ENCODE results near the gene KIAA0408. TPM values are rescaled to one million over a fixed set of nuclear protein-coding genes. Genes with fewer than 3 reads are reported as not detected.

The KIAA0408 gene
- total RNA-seq, 2 donors from 2014 or later, result 1.5 to 6.3 TPM

GRCh38 chr6:127453845-127454619 lies 5.2 kb downstream of the KIAA0408 start:
- no peaks in the 10 kb centered on the region for H3K4me1 ChIP-seq (replicated peaks)
- H3K27ac ChIP-seq, result no peak overlapping the region
- H3K9me3 ChIP-seq, result no peaks in the 10 kb centered on the region
- intact Hi-C loops (cut with DNase I), result no loop called here
- H3K36me3 ChIP-seq, result no peaks in the 10 kb centered on the region
- H3K27me3 ChIP-seq (replicated peaks; ENCODE audit: insufficient read depth), result no peaks in the 10 kb centered on the region
- 63% methylated on average over 2 of the region's 2 CpGs for WGBS
- DNase-seq (ENCODE audit: low spot score), result no peak
- no peak for TF ChIP-seq CTCF (IDR thresholded peaks at IDR 0.05)
- no peak for TF ChIP-seq POLR2AphosphoS5 (IDR thresholded peaks at IDR 0.05)
- no peak for TF ChIP-seq POLR2A (IDR thresholded peaks at IDR 0.05)
- H3K4me3 ChIP-seq, result no peak overlapping the region

GRCh38 chr6:127452803-127453202 lies 6.4 kb downstream of the KIAA0408 start:
- Histone ChIP-seq H3K27me3 (replicated peaks; ENCODE audit: insufficient read depth) (no peaks in the 10 kb centered on the region), H3K4me1 (replicated peaks) (no peaks in the 10 kb centered on the region), H3K4me3 (no peak overlapping the region), H3K9me3 (no peaks in the 10 kb centered on the region), H3K27ac (no peak overlapping the region), H3K36me3 (no peaks in the 10 kb centered on the region)
- TF ChIP-seq CTCF (IDR thresholded peaks at IDR 0.05) (no peak), POLR2AphosphoS5 (IDR thresholded peaks at IDR 0.05) (no peak), POLR2A (IDR thresholded peaks at IDR 0.05) (no peak)
- DNase-seq (ENCODE audit: low spot score), result no peak
- intact Hi-C loops (cut with DNase I), result no loop called here

- no peaks in the 10 kb centered on the region for H3K4me1 ChIP-seq (replicated peaks)
- WGBS, result 97% methylated on average over 3 of the region's 3 CpGs
- H3K36me3 ChIP-seq, result no peaks in the 10 kb centered on the region
- intact Hi-C loops (cut with DNase I), result no loop called here
- no peaks in the 10 kb centered on the region for H3K27me3 ChIP-seq (replicated peaks; ENCODE audit: insufficient read depth)
- TF ChIP-seq POLR2A (IDR thresholded peaks at IDR 0.05) (no peak), POLR2AphosphoS5 (IDR thresholded peaks at IDR 0.05) (no peak), CTCF (IDR thresholded peaks at IDR 0.05) (no peak)
- H3K4me3 ChIP-seq, result no peak overlapping the region
- no peak overlapping the region for H3K27ac ChIP-seq
- H3K9me3 ChIP-seq, result no peaks in the 10 kb centered on the region
- DNase-seq (ENCODE audit: low spot score), result no peak
Measured at GRCh38 chr6:127451388-127451787, 7.8 kb downstream of the KIAA0408 start.

- Histone ChIP-seq H3K36me3 (no peaks in the 10 kb centered on the region), H3K9me3 (no peaks in the 10 kb centered on the region), H3K4me3 (no peak overlapping the region), H3K4me1 (replicated peaks) (no peaks in the 10 kb centered on the region), H3K27me3 (replicated peaks; ENCODE audit: insufficient read depth) (no peaks in the 10 kb centered on the region), H3K27ac (no peak overlapping the region)
- no peak for TF ChIP-seq POLR2AphosphoS5 (IDR thresholded peaks at IDR 0.05)
- TF ChIP-seq POLR2A (IDR thresholded peaks at IDR 0.05), result no peak
- TF ChIP-seq CTCF (IDR thresholded peaks at IDR 0.05), result no peak
- no peak for DNase-seq (ENCODE audit: low spot score)
- intact Hi-C loops (cut with DNase I), result no loop called here
Measured at GRCh38 chr6:127447780-127448179, 11.4 kb downstream of the KIAA0408 start.

GRCh38 chr6:127446356-127446755 lies 12.8 kb downstream of the KIAA0408 start:
- no peaks in the 10 kb centered on the region for H3K9me3 ChIP-seq
- intact Hi-C loops (cut with DNase I), result no loop called here
- DNase-seq (ENCODE audit: low spot score), result no peak
- TF ChIP-seq CTCF (IDR thresholded peaks at IDR 0.05) (no peak), POLR2A (IDR thresholded peaks at IDR 0.05) (no peak), POLR2AphosphoS5 (IDR thresholded peaks at IDR 0.05) (no peak)
- no peak overlapping the region for H3K27ac ChIP-seq
- H3K36me3 ChIP-seq, result no peaks in the 10 kb centered on the region
- H3K27me3 ChIP-seq (replicated peaks; ENCODE audit: insufficient read depth), result no peaks in the 10 kb centered on the region
- no peak overlapping the region for H3K4me3 ChIP-seq
- 94% methylated on average over 7 of the region's 7 CpGs for WGBS
- no peaks in the 10 kb centered on the region for H3K4me1 ChIP-seq (replicated peaks)

Data from prostate gland (tissue), 2 donors.